ENCODE measurements around the gene TMEM182. TPM values are rescaled to one million over a fixed set of nuclear protein-coding genes. Genes with fewer than 3 reads are reported as not detected.

TMEM182 gene
- total RNA-seq, 1 donor from 2014 or later: not detected

DNA sequence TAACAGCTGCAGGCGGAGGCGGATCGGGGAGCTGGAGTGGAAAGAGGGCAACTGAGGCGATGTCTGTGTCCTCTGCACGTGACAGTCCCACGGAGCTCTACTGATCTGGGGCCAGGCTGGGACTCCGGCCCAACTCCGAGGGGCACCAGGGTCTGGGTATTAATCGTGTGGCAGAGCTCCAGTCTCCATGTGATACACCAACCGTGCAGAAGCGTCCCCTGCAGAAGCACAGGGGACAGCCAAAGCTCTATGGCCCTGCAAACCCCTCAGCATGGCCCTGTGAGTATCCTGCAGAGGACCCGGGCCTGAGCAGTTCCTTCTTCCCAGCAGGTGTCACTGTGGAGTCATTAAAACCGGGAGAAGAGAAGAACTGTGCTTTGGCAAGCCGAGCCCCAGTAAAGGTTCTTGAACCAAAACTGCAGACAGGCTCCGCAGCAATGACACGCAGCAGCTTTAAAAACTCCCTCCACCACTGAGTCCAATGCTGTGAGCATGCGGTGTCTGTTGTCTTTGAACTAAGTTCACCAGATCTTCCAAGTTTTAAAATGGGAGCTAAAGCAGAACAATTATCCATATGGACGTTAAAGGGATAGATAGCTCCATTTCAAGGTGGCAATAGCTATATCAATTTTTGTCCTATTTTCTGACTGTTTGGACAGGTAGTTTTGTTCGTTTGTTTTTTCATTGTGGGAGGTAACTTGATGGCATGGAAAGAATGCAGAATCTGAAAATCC lies 79.4 kb downstream of the TMEM182 start:
- no peak for DNase-seq (ENCODE audit: low spot score in 2 of 2)
- Histone ChIP-seq H3K4me1 (no peaks in the 10 kb centered on the region), H3K4me3 (no peak overlapping the region), H3K27me3 (no peaks in the 10 kb centered on the region), H3K36me3 (no peaks in the 10 kb centered on the region), H3K9me3 (no peaks in the 10 kb centered on the region), H3K27ac (no peak overlapping the region)
- intact Hi-C loops (cut with DNase I): no loop called here
- TF ChIP-seq, protein P1, sequence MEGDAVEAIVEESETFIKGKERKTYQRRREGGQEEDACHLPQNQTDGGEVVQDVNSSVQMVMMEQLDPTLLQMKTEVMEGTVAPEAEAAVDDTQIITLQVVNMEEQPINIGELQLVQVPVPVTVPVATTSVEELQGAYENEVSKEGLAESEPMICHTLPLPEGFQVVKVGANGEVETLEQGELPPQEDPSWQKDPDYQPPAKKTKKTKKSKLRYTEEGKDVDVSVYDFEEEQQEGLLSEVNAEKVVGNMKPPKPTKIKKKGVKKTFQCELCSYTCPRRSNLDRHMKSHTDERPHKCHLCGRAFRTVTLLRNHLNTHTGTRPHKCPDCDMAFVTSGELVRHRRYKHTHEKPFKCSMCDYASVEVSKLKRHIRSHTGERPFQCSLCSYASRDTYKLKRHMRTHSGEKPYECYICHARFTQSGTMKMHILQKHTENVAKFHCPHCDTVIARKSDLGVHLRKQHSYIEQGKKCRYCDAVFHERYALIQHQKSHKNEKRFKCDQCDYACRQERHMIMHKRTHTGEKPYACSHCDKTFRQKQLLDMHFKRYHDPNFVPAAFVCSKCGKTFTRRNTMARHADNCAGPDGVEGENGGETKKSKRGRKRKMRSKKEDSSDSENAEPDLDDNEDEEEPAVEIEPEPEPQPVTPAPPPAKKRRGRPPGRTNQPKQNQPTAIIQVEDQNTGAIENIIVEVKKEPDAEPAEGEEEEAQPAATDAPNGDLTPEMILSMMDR (IDR thresholded peaks at IDR 0.05): peak in 2 of 3 experiments; percentile 8 to 38

DNA sequence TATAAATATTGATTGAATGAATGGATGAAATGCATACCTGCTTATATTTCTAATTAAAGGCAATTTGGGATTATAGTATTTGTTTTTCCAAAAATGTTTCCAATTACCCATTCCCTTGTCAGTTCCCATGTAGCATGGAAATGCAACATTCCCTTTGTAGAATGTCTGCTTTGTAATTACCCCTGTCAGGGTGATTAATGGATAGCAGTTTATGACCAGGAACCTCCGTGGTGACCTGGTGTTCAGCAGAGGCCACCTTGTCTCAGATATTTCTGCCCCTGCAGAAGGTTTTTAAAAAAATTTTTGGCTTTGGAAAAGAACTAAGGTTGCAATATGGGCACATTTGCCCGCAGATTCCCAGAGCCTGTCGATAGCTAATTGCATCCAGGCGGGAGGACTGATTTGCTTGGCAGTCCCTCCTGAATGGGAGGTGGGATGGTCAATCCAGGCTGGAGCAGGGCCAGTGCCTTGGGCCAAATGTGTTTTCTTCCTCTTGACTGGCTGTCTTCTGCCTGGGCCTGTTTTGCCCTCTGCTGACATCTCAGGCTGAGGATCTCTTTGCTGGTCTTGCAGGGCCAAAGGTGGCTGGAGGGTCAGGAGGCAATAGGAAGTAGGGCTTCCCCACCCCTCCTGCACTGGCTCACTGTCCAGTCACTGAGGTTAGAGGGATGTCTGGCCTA lies 82.1 kb downstream of the TMEM182 start:
- Histone ChIP-seq H3K4me3 (no peak overlapping the region), H3K27ac (no peak overlapping the region), H3K9me3 (no peaks in the 10 kb centered on the region), H3K4me1 (no peaks in the 10 kb centered on the region), H3K27me3 (no peaks in the 10 kb centered on the region), H3K36me3 (no peaks in the 10 kb centered on the region)
- no peak for DNase-seq (ENCODE audit: low spot score in 2 of 2)
- intact Hi-C loops (cut with DNase I): no loop called here
- TF ChIP-seq, protein P1 (IDR thresholded peaks at IDR 0.05): no peak

DNA sequence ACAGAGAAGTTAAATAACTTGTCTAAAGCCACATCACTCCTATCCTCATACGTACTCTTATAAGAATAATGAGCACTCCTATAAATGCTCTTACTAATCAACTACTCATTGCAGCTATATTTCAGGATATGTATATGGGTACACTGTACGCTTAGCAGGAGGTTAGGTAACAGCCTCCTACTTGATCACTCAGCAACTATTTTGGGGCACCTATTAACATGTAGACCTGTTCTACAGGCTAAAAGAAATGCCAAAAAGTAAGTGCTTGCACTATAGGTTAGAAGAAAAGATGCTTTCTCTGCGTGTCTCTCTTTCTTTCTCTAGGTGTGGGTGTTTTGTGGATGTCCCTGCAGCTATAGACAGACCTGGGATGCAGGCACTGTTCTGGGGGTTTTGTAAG lies 83.1 kb downstream of the TMEM182 start:
- no peaks in the 10 kb centered on the region for H3K4me1 ChIP-seq
- H3K36me3 ChIP-seq: no peaks in the 10 kb centered on the region
- intact Hi-C loops (cut with DNase I): no loop called here
- TF ChIP-seq, protein P1 (IDR thresholded peaks at IDR 0.05): no peak
- no peak for DNase-seq (ENCODE audit: low spot score in 2 of 2)
- no peaks in the 10 kb centered on the region for H3K27me3 ChIP-seq
- H3K27ac ChIP-seq: no peak overlapping the region
- H3K9me3 ChIP-seq: no peaks in the 10 kb centered on the region
- no peak overlapping the region for H3K4me3 ChIP-seq

DNA sequence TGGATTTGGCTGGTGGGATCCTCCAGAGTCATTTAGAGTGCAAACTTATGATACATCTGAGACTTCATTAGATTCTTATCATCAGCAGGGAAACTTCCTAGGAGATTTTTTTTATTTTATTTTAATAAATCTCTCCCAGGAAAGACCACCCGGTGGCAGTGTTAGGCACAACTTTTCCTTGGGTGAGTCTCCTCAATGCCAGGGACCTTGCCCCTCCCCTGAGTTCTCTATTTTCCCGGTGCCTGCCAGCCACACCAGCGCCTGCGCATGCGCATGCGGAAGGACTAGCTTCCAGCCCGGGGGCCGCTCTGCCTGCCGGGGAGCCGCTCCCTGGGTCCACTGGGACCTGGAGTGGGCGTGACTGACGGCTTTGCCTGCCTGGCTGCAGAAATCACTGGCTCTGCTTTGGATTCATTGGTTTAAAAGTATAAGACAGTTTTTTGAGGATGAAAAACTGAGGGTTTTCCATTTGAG lies 86.6 kb downstream of the TMEM182 start:
- DNase-seq (ENCODE audit: low spot score in 2 of 2): peak in 1 of 2 donors; percentile 78
- no peaks in the 10 kb centered on the region for H3K36me3 ChIP-seq
- H3K27me3 ChIP-seq: no peaks in the 10 kb centered on the region
- H3K9me3 ChIP-seq: no peaks in the 10 kb centered on the region
- H3K4me3 ChIP-seq: peak overlapping the region in 1 of 2 donors; percentile 28
- intact Hi-C loops (cut with DNase I): no loop called here
- TF ChIP-seq, protein P1 (IDR thresholded peaks at IDR 0.05): no peak
- H3K27ac ChIP-seq: no peak overlapping the region
- no peaks in the 10 kb centered on the region for H3K4me1 ChIP-seq

DNA sequence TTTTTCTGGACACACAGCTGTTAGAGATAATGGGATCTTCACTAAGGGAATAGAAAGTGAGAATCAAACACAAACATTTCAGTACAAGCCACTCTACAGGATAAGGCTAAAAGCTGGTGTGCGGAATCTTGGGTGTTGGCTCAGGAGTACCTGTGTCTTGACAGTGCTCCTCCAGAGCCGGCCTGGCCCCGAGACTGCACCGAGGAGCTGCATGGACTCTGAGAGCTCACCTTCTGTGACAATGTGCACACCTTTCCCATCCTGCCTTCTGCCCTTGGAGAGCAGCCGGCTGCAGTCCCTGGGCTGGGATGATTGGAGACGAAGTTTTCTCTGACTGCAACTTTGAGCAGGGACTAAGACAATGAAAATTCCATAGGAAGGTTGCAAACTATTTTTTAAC lies 89.1 kb downstream of the TMEM182 start:
- H3K4me1 ChIP-seq: no peaks in the 10 kb centered on the region
- intact Hi-C loops (cut with DNase I): no loop called here
- DNase-seq (ENCODE audit: low spot score in 2 of 2): no peak
- no peak overlapping the region for H3K4me3 ChIP-seq
- no peaks in the 10 kb centered on the region for H3K27me3 ChIP-seq
- TF ChIP-seq, protein P1 (IDR thresholded peaks at IDR 0.05): no peak
- no peaks in the 10 kb centered on the region for H3K9me3 ChIP-seq
- no peak overlapping the region for H3K27ac ChIP-seq
- H3K36me3 ChIP-seq: no peaks in the 10 kb centered on the region
